Fibroblast of villous mesenchyme (primary cell): ENCODE results near the gene PDE6A. TPM values are rescaled to one million over a fixed set of nuclear protein-coding genes. Genes with fewer than 3 reads are reported as not detected.

Source experiments
- DNase-seq: peaks from one replicate; pipeline ENCODE4 v3.0.0-alpha.2; 2010; ENCODE audit warnings: low read depth
- H3K4me3 ChIP-seq: 2 replicates; pipeline ENCODE4 v1.5.1; 2011; ENCODE audit warnings: low read depth, mild to moderate bottlenecking, low read length
- total RNA-seq: library from RNA; depleted of rRNA; stranded (reverse); fragments of >200 nt; gene quantifications from 2 replicates; pipeline ENCODE4 v1.2.3, GENCODE V29; 2012
- TF ChIP-seq, protein P1 (sequence below): IDR thresholded peaks from 2 replicates; pipeline ENCODE4 v1.5.1; 2012; ENCODE audit warnings: low read depth, mild to moderate bottlenecking, low read length; ENCODE audit not compliant: insufficient read depth

Gene PDE6A
- total RNA-seq, result under 0.01 TPM in 1 of 2 replicates, not detected in the other

DNA sequence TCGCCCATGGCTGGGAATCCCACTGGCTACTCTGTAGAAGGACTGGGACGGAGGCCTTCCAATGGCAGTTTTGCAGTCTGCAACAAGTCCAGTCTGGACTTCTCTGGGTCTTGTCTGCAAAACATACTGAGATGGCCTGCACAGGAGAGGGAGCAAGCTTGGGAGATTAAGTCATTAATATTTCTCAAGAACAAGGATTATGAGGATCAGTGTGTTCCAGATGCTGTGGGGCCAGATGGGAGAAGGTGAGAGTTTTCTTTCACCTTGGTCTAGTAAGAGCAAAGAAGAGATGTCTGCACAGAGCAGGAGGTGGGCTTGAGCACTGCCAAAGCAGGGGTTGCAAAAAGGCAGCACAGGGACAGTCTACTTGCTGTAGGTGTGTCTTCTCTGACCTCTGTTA is at the start of gene PDE6A:
Gene PDE6A, minus strand, starts transcription at position 128 of the 400 bp plus-strand sequence. Its CDS starts 120 bp downstream, at position 8.
- TF ChIP-seq, protein P1, sequence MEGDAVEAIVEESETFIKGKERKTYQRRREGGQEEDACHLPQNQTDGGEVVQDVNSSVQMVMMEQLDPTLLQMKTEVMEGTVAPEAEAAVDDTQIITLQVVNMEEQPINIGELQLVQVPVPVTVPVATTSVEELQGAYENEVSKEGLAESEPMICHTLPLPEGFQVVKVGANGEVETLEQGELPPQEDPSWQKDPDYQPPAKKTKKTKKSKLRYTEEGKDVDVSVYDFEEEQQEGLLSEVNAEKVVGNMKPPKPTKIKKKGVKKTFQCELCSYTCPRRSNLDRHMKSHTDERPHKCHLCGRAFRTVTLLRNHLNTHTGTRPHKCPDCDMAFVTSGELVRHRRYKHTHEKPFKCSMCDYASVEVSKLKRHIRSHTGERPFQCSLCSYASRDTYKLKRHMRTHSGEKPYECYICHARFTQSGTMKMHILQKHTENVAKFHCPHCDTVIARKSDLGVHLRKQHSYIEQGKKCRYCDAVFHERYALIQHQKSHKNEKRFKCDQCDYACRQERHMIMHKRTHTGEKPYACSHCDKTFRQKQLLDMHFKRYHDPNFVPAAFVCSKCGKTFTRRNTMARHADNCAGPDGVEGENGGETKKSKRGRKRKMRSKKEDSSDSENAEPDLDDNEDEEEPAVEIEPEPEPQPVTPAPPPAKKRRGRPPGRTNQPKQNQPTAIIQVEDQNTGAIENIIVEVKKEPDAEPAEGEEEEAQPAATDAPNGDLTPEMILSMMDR, result no peak
- no peak within 1 kb of the TSS for H3K4me3 ChIP-seq
- DNase-seq, result peak; percentile 76

GRCh38 chr5:149993471-149993870 is 48.9 kb upstream of the PDE6A start:
- DNase-seq, result no peak

DNA sequence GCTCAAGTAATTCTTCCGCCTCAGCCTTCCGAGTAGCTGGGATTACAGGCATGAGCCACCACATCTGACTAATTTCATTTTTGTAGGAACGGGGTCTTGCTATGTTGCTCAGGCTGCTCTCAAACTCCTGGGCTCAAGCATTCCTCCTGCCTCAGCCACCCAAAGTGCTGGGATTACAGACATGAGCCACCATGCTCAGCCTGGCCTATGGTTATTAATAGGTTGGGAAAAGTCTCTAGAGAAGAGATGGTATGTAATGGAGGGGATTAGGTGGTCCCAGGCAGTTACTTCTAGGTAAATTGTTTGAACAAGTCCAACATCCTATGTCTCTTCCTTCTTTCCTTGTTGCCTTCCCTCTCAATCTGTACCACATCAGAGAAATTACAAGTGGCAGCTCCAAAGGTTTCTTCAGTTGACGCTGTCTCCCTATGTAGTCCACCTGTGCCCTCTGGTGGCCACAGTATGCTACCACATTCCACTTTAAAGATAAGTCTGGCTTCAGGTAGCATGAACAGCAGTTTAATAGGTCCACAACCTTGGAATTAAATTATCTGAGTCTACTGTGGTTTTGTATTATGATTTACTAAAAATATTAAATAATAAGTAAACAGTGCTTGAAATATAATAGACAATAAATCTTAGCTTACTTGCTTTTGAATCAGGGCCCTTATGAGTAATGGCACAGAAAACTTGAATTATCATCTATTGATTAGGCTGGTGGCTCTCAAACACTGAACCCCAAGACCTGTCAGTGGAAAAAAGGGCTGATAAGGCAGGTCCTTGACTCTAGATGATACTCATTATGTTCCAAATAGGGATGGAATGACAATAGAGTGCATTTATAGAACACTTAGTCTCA is 46.2 kb upstream of the PDE6A start:
- TF ChIP-seq, protein P1, result peak; percentile 98
- DNase-seq, result peak; percentile 80
- H3K4me3 ChIP-seq, result no peak overlapping the region

More at GRCh38 chr5:149993471-149993870, 48.9 kb upstream of the PDE6A start:
- TF ChIP-seq, protein P1, result no peak
- H3K4me3 ChIP-seq, result no peak overlapping the region

DNA sequence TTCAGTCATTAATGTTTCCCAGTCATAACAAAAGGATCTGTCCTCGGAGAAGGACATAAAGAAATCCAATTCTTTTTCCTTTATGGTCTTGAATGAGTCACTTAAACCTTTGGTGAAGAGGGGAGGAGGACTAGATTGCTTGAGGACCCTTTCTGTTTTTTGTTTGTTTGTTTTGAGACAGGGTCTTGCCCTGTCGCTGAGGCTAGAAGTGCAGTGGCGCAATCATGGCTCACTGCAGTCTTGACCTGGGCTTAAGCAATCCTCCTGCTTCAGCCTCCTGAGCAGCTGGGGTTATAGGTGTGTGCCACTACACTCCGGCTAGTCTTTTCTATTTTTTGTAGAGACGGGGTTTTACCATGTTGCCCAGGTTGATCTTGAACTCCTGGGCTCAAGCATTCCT is 43.5 kb upstream of the PDE6A start:
- no peak for DNase-seq
- no peak overlapping the region for H3K4me3 ChIP-seq
- TF ChIP-seq, protein P1, result no peak

- H3K4me3 ChIP-seq, result no peak overlapping the region
- TF ChIP-seq, protein P1, result no peak
- no peak for DNase-seq
Observed at GRCh38 chr5:149982505-149982904, 37.9 kb upstream of the PDE6A start.

- DNase-seq, result no peak
- TF ChIP-seq, protein P1, result no peak
- H3K4me3 ChIP-seq, result no peak overlapping the region
Observed at GRCh38 chr5:149981206-149981605, 36.6 kb upstream of the PDE6A start.
